ENCODE results near the gene STXBP3. TPM values are rescaled to one million over a fixed set of nuclear protein-coding genes. Genes with fewer than 3 reads are reported as not detected.

The STXBP3 gene
- total and polyA plus RNA-seq, 2 of the 13 experiments (the other 11 are each of a cell fraction or from before 2014, with no cell fraction given) = 13.0 to 20.8 TPM

GRCh38 chr1:108746382-108747170, at the start of gene STXBP3 (continued):
- TF ChIP-seq HNF1B (CRISPR knock-in tag; IDR thresholded peaks at IDR 0.05) = peak; percentile 95
- TF ChIP-seq ZSCAN29 (CRISPR knock-in tag; conservative IDR thresholded peaks at IDR 0.05) = peak; percentile 66; the same call in 1 of the 2 replicates
- peak; percentile 43; the same call in 1 of the 2 replicates for TF ChIP-seq HMG20A (CRISPR knock-in tag; IDR thresholded peaks at IDR 0.05; ENCODE audit: borderline replicate concordance)
- TF ChIP-seq HNRNPL (IDR thresholded peaks at IDR 0.05; ENCODE audit: low read depth, low read length) = peak; percentile 55; the same call in 1 of the 2 replicates
- TF ChIP-seq ZNF30 (CRISPR knock-in tag; IDR thresholded peaks at IDR 0.05) = no peak
- TF ChIP-seq TBX2 (CRISPR knock-in tag; IDR thresholded peaks at IDR 0.05; ENCODE audit: borderline replicate concordance) = peak; percentile 58
- TF ChIP-seq ZNF274 (CRISPR knock-in tag; IDR thresholded peaks at IDR 0.05) = peak; percentile 88
- no peak; the same call in 1 of the 2 replicates for TF ChIP-seq ZNF597 (CRISPR knock-in tag; IDR thresholded peaks at IDR 0.05)
- TF ChIP-seq GABPA (IDR thresholded peaks at IDR 0.05; ENCODE audit: low read depth, low read length) = peak; percentile 41; the same call in 1 of the 2 replicates
- TF ChIP-seq GABPA (CRISPR knock-in tag; IDR thresholded peaks at IDR 0.05; ENCODE audit: low read depth) = peak; percentile 82
- no peak for TF ChIP-seq GZF1 (CRISPR knock-in tag; IDR thresholded peaks at IDR 0.05)
- TF ChIP-seq SIN3A (IDR thresholded peaks at IDR 0.05; ENCODE audit: borderline replicate concordance, low read depth, low read length) = 0 out of 2 replicates have a peak, but pooled peaks have one; percentile 58
- no peak for TF ChIP-seq ZNF296 (CRISPR knock-in tag; conservative IDR thresholded peaks at IDR 0.05)
- TF ChIP-seq ZNF691 (CRISPR knock-in tag; IDR thresholded peaks at IDR 0.05; ENCODE audit: borderline replicate concordance, low read depth) = 0 out of 2 replicates have a peak, but pooled peaks have one; percentile 73
- TF ChIP-seq CEBPG (CRISPR knock-in tag; IDR thresholded peaks at IDR 0.05) = peak; percentile 49; the same call in 1 of the 2 replicates
- peak; percentile 100 for TF ChIP-seq ZMYM4 (CRISPR knock-in tag; IDR thresholded peaks at IDR 0.05)
- TF ChIP-seq RXRB (CRISPR knock-in tag; IDR thresholded peaks at IDR 0.05; ENCODE audit: borderline replicate concordance) = no peak; the same call in 1 of the 2 replicates
- 0 out of 2 replicates have a peak, but pooled peaks have one; percentile 46 for TF ChIP-seq ARNTL (CRISPR knock-in tag; IDR thresholded peaks at IDR 0.05)
- no peak for TF ChIP-seq NFE2L2 (IDR thresholded peaks at IDR 0.05; ENCODE audit: low read length)
- TF ChIP-seq STAG1 (CRISPR knock-in tag; IDR thresholded peaks at IDR 0.05) = no peak; the same call in 1 of the 2 replicates
- peak; percentile 53; the same call in 1 of the 2 replicates for TF ChIP-seq ZNF773 (CRISPR knock-in tag; IDR thresholded peaks at IDR 0.05; ENCODE audit: borderline replicate concordance)
- peak; percentile 62 for TF ChIP-seq FOSL2 (CRISPR knock-in tag; IDR thresholded peaks at IDR 0.05)
- no peak for TF ChIP-seq STAT5B (CRISPR knock-in tag; IDR thresholded peaks at IDR 0.05)
- no peak for TF ChIP-seq ZNF749 (CRISPR knock-in tag; IDR thresholded peaks at IDR 0.05; ENCODE audit: borderline replicate concordance)
- TF ChIP-seq NRL (CRISPR knock-in tag; IDR thresholded peaks at IDR 0.05; ENCODE audit: borderline replicate concordance) = no peak; the same call in 1 of the 2 replicates
